GF-D8 (cell line): ENCODE results near the gene TMIGD1.

Experiments used
- DNase-seq: peaks from one replicate; lab custom pipeline; 2025; lab: John Stamatoyannopoulos, UW

Gene TMIGD1

DNA sequence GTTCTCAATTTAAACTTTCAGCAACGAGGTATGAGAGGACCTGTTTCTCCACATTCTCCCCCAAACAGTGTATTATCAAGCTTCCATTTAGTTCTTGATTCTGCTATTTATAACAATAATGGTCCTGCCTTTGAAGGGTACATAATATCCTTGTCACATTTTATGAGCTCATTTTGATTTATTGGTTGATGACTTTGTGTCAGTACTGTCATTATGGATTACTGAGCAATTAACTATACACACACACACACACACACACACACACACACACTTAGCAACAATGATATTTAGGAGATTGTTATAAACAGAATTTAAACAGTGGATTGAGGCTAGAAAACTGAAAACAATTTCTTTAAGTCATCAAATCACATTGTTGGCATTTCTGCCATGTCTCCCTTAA lies 7.0 kb downstream of the TMIGD1 start:
- no peak for DNase-seq

DNA sequence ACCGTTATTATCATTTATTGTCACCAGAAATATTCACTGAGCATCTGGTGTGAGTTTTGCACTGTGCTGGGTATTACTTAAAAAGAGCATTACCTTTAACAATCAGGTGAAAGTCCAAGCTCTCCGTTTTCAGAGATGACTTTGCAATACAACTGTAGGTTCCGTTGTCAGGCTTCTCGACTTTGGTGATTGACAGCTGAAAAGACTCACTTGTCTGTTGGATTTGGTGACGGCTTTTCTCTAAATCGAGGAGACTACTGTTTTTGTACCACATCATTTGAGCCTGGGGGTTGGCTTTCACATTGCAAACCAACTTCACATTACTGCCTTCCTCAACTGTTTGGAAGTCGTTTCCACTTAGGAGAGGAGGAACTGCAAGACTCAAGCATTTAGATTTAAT lies 9.1 kb downstream of the TMIGD1 start:
- DNase-seq: no peak

DNA sequence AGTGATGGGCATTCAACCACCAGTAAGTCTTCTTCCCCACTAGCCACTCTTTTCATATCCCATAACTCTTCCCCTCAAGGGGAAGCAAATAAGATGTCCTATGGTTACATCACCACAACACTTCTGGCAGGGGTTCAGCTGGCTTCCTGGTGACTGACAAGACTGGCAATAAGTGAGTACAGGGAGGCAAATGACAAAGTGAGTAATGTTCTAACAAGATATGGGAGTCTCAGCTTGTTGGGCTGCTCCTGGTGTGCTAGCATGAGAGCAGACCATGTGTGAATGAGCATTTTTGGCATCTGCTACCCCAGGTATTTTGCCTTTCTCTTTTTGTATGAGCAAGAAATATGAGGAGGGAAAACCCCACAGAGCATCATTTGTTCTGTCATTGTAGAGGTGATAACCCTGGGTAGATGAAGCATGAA lies 9.9 kb downstream of the TMIGD1 start:
- DNase-seq: peak; percentile 7

DNA sequence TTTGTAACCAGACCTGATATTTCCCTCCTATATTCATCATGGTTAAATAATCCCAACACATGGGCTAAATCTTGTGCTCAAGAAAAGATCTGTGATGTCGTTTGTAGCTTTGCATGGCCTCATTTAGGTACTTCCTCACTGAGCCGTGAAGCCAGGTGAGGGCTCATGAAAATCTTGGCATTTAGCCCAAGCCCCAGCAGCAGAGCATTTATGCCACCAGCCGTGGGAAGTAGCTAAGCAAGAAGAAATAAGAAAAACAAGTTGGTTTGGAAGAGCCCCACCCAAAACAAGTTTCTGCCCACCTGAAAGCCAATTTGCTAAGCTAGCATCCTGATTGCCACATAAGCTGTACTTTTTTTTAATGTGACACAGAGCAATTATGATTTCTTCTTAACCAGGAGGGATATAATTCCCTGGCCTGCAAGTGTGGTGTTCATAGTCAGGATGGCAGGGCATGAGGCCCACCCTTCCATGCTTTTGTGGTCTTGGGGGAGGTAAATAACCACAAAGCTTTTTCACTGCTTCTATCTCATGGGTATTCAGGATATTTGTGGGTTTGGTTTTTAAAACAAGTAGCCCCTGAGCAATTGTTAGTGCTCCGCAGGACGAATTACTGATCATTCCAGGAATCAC lies 10.5 kb downstream of the TMIGD1 start:
- no peak for DNase-seq

DNA sequence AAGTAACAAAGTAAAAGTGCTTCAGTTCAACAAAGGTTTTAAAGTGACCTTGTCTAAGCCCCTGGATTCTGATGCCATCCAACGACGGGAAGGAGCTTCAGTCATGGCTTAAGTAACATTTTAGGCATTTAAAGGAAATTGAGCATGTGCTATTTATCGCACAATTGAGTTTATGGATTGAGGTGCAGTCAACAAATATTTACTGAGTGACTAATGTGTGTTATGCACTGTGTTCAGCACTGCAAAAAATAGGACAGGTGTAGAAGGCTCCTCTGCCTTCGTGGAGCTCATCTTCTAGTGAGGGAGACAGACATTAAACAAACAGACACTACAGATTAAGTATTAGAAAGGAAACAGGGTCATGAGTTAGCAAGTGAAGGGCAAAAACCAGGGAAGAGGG lies 12.5 kb downstream of the TMIGD1 start:
- no peak for DNase-seq

DNA sequence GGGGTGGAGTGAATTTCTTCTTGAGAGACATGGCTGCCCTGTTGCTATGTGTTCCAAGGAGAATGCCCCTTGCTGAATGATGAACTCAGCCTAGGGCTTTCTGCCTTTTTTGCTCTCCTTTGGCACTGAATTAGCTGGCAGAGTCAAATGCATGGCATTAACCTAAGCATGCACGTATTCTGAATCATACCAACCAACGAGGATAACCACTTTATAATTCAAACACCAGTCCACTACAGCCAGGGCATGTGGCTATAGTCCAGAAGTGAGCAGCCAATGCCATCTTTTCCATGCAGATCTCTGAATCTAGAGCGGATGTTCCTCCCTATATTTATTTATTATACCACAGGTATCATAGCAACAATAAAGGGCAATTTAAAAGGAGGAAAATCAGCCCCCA lies 15.7 kb downstream of the TMIGD1 start:
- DNase-seq: no peak

DNA sequence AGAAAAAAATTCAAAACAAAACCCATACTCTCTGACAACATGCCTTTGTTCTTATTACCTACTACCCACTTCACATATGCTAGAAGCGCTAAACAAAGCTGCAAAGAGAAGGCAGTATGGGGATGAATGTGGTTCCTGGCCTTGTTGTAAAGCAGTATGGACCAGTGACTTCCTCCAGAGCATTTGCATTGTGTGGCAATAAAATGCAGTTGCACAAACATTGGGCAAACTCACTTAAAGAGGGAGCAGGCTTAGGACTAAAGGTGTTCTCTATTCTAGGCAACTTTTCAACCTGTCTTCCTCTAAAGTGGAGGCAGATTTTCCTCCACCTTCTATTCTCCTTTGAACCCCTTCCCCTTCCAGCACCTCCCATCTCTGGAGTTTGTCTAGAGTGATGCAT lies 17.1 kb downstream of the TMIGD1 start:
- peak; percentile 1 for DNase-seq

DNA sequence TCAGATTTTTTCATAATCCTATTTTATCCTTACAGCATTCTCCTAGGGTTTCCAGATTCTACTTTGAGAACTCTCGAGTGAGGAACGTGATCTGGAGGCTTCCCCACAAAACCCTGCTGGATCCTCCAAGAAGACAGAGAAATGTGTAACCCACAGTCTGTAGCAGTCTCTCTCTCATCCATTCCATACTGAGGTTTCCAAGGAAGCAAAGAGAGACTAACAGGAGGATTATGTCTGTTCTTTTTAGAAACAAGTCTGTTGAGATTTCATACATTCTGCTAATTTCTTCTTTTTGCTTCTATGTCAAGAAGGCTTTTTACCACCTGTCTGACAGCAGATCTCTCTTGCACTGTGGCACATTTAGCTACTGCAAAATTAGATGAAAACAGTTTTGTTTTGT lies 18.8 kb downstream of the TMIGD1 start:
- DNase-seq: no peak

DNA sequence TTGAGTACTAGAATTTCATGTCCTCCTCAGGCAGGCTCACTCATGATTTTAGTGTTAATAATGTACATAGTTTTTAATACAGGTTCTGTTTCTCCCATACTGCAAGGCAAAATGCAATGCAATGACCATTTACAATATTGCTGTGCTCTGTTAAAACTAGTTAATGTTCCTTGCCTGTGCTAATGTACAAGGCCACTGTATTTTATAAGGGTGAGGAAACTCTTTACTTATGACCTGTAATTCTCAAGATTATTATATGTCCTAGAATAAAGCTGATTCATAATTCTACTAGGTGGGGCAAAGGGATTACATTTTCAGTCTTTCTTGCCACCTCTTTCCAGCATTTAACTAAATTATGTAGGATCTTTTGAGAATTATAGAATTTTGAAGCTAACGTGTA lies 19.4 kb downstream of the TMIGD1 start:
- DNase-seq: no peak

DNA sequence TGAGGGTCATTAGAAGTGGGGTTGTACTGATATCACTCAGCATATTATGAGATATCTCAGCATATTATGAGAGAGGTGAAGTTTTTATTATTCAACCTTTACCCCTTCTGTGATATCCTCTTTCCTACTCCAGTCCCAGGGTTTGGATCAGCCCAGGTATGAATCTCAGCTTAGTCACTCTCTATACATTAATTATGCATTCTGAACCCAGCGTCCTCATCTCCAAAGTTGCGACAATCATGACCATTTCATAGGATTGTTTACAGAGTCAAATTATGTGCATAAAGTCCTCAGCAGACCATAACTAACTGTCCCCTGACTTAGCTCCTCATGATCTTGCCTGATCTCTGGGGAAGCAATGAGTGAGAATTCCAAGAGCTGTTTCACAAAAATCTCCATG lies 21.6 kb downstream of the TMIGD1 start:
- no peak for DNase-seq

DNA sequence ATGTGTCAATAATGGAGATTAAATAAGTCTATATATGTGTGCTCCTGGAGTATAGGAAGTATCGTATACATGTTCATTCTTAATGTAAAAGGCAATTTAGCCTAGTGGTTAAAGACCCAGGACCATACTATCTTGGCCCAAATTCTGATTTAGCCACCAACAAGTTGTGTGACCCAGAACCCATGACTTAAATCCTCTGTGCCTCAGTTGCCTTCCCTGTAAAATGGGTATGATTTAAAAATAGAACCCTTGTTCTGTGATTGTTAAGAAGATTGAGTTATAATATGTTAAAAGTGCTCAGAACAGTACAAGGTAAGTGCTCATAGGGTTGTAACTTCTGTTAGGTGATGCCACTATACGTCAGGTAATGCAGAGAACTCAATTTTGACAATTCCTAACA lies 23.3 kb downstream of the TMIGD1 start:
- DNase-seq: no peak

DNA sequence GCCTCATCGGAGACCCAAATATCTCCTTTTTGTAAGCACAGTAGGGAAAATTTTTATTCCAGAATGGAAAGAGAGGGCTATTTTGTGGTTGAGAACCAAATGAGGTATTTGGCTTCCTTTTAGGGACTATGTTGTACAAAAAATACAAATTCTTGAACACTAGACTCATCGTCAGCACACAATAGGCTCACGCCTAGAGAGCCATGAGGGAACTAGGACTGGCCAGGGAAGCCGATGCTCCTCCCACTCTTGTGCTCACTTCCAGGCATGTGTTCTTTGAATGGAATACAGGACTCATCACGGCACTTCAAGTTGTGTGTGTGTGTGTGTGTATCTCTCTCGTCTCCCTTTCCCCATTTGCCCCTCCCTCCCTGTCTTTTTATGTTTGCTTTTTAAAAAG lies 24.3 kb downstream of the TMIGD1 start:
- no peak for DNase-seq

DNA sequence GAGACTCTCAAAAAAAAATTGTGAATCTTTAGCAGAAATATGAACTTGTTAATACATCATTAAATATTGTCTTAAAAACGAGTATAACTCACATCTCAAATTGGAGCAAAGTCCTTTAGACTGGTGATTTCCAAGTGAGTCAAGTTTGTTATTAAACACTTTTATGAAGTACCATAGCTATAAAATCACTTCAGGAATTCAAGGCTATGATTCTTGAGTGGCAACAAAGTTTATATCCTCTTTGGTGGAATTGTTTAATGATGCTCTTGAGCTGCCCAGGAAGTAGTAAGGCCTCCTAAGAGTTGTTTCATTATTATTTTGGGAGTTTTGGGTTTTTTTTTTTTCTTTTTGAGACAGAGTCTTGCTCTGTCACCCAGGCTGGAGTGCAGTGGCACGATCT lies 25.5 kb downstream of the TMIGD1 start:
- DNase-seq: no peak

DNA sequence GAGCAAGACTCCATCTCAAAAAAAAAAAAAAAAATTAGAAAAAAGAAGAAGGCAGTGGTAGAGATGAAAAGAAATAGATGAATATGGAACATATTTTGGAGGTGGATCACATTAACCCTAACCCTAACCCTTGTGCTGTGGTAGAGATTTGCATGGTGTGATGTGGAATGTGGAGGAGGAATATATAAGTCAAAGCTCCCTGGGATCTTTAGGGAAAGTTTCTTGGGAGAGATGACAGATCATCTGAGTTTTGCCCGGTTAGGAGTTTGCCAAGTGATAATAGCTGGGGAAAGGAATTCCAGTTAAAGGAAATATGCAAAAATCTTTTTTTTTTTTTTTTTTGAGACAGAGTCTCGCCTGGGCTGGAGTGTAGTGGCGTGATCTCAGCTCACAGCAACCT lies 29.1 kb downstream of the TMIGD1 start:
- DNase-seq: no peak

DNA sequence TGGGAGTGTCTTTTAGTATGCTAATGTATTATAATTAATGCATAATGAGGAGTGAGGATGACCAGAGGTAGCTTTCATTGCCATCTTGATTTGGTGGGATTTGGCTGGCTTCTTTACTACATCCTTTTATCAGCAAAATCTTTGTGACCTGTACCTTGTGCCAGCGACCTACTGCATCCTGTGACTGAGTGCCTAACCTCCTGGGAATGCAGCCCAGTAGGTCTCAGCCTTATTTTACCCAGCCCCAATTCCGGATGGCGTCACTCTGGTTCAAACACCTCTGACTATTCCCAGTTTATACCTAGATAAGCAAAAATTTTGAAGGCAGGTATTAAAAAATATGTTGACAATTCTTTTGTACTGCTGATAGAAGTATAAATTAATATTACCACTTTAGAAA lies 31.6 kb downstream of the TMIGD1 start:
- DNase-seq: no peak

DNA sequence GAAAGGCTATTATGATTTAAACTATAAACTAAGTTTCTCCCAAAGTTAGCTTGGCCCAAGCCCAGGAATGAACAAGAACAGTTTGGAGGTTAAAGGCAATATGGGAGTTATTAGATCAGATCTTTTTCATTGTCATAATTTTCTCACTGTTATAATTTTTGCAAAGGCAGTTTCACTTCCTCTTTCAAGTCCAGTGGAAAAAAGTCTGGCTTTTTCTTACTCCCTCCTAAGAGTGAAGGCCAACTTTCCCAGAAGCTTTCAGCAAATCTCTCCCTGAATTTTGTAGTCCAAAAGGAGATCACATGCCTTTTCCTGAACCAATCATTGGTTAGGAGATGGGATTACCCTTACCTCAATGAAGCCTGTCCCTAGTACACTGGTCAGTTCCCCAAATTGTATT lies 33.0 kb downstream of the TMIGD1 start:
- DNase-seq: no peak

DNA sequence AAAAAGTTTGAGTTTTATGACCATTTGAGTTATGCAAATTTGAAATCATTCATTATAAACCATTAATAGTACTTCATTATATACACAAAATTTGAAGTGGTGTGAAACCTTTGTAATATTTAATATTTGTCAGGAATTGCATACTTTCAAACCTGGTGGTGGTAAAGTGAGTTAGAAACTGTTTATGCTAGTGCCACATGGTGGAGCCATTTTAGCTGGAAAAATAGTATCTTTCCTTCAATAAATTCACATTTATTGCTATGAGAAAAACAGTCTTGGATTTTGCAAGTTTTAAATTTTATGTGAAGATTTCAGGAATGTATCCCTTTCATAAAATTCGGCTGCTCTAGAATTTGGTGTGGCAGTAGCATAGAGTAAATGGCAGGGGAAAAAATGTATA lies 34.9 kb downstream of the TMIGD1 start:
- no peak for DNase-seq

DNA sequence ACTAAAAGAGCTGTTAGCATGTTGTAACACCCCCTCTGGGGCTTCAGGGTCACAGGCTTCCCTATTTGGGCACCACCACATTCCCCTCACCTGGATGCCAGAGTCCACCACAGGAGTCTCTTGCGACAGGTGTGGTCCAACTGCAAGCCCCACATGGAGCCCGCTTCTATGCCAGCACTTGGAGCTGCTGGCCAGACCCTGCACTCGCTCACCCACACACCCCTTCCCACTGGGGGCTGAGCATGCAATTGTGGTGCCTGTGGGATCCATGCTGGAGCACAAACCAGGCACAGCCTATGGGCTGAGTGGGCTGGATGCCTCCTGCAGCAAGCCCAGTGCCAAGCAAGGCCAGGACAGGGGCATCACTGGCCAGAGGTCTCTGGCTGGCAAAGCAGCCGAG lies 36.1 kb downstream of the TMIGD1 start:
- no peak for DNase-seq

DNA sequence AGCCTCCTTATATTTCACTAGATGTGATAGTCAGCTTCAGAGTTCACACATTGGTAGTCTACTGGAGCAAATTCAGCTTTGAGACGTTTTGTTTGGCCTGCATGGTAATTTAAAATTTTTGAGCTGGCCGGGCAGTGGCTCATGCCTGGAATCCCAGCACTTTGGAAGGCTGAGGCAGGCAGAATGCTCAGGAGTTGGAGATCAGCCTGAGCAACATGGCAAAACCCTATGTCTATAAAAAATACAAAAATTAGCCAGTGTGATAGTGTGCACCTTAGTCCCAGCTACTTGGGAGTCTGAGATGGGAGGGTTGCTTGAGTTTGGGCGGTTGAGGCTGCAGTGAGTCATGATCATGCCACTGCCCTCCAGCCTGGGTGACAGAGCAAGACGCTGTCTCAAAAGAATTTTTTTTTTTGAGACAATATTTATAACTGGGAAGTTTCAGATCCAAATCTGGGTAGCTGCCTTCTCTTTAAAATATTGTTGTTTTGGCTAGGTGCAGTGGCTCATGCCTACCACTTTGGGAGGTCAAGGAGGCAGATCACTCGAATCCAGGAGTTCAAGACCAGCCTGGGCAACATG lies 37.3 kb downstream of the TMIGD1 start:
- no peak for DNase-seq

DNA sequence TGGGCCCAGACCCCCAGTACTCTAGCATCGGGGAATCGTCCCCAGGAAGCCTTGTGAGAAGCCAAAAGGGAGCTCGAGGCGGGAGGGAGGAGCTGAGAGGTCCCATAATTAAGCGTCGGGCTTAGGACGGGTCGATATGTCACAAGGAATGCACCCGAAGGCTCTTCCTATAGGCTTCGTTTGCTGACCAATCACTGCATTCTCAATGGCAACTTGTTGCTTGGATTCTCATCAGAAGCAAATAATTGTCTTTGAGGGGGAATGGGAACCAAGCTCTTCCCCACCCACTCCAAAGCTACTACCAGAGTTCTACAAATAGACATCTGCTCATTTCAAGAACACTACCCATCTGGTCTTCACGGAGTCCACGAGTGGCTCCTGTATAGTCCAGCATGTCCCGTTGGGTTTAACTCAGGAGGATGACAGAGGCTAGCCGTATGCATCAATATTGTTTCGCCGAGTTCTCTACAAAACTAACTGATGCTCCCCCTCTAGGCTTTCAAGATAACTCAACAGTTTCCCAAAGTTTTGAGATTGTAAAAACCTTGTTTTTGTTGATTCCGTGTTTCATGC lies 41.5 kb downstream of the TMIGD1 start:
- no peak for DNase-seq

DNA sequence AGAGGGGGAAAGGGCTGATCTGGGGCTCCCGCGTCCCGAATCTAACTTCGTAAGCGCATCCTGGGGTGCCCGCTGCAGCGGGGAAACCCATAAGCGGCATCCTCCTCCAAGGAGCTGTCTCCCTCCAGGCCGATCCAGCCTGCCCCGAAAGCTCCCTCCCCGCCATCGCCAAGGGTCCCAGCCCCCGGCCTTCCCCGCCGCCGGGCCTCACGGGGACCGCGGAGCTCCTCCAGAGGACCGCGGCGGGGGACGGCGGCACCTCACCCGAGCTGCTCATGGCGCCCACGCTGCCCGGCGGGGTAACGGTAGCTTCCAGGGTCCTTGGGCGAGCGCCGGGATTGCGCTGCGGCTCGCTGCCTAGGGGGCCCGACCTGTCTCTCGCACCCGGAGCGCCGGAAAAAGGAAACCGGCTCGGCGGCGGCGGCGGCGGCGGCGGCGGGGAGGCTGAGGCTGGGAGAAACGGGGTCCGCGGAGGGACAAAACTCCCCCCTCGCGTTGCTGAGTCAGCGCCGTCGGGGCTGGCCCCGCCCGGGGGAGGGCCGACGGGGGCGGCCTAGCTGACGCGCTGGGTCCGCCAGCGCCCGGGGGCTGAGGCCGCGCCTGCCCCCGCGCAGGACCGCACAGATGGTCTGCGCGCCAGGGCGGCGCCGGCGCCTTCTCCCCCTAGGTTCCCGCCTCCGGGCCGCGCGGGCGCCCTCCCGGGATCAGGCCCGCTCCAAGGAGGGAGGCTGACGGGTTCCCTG lies 42.1 kb downstream of the TMIGD1 start, which contains the start of gene BLMH:
Gene BLMH (minus strand): TSS at position 402 of the 743 bp plus-strand sequence. CDS start 125 bp downstream, at position 277.
- no peak for DNase-seq

DNA sequence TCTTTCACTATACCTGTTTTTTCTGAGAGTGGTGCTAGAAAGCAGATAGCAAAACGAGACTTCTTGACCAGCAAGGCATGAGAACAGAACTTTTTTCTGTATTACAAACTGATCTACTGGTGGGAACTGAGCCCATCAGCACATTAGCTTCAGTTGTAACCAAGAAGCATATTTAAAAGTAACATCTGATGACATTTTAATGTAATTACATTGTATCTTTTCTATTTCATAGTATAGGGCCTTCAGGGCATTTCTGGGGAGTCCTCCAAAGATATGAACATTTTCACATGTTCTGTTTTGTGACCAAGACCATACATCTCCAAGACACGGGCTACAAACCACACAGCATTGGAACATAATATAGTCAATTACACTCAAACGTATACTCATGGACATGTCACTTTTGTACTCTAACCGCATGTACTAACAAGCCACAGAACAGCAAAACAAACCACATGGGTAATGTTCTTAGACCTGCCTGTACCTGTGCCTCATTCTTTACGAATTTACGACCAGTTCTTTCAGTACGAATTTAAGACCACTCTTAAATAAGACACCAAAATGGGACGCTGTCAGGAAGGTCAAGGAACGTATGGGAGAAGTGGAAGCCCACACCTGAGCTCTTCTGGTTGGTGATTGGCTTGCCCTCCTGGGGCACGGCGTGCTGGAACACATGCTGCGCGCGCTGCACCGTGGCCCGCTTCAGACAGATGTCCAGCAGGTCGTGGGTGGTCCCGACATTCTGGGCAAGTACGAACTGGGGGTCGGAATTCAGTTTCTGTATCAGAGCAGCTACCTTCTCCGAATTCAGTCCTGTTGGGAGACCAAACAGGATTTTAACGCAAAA lies 42.9 kb downstream of the TMIGD1 start:
- DNase-seq: no peak
